ENCODE results near the gene ING5.

ING5 gene

DNA sequence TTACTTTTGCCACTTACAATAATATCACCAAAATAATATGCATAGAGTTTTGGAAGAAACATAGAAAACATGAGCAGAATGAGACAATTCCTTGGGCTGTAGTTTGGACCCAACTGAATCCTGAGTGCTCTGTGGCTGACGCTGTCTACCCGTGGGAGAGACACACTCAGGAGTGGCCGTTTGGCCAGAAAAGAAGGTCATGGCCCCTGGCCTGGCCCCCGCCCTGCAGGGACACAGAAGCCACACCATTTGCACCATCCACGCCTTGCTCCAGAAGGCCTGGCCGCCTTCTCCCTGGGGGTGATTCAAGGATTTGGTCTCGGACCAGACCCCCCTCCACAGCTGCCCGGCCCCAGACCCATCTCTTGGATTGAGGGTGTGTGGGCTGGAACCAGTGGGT is 26.2 kb downstream of the ING5 start:
- Histone ChIP-seq H3F3A (ENCODE audit: insufficient read depth) (no peaks in the 10 kb centered on the region), H3K4me3 (ENCODE audit: insufficient read depth, low read length, poor library complexity, severe bottlenecking) (no peak overlapping the region), H3K9ac (ENCODE audit: low read length) (no peak overlapping the region), H3K36me3 (ENCODE audit: low read length) (peaks cover 7% of the 10 kb centered on the region), H2AFZ (ENCODE audit: low read depth, low read length, severe bottlenecking) (no peak overlapping the region), H3K4me2 (ENCODE audit: low read depth, low read length, poor library complexity, severe bottlenecking) (no peak overlapping the region), H4K20me1 (ENCODE audit: low read depth, low read length) (no peaks in the 10 kb centered on the region), H3K27ac (ENCODE audit: low read depth, low read length) (no peak overlapping the region), H3K27me3 (ENCODE audit: low read length) (no peaks in the 10 kb centered on the region), H3K79me2 (ENCODE audit: insufficient read depth, low read length) (no peaks in the 10 kb centered on the region), H3K9me3 (ENCODE audit: insufficient read depth, low read length) (peaks cover 7% of the 10 kb centered on the region; the same call in 1 of the 2 replicates), H3K9me2 (replicated peaks; ENCODE audit: insufficient read depth, low read length) (no peaks in the 10 kb centered on the region)
- TF ChIP-seq, protein P1, sequence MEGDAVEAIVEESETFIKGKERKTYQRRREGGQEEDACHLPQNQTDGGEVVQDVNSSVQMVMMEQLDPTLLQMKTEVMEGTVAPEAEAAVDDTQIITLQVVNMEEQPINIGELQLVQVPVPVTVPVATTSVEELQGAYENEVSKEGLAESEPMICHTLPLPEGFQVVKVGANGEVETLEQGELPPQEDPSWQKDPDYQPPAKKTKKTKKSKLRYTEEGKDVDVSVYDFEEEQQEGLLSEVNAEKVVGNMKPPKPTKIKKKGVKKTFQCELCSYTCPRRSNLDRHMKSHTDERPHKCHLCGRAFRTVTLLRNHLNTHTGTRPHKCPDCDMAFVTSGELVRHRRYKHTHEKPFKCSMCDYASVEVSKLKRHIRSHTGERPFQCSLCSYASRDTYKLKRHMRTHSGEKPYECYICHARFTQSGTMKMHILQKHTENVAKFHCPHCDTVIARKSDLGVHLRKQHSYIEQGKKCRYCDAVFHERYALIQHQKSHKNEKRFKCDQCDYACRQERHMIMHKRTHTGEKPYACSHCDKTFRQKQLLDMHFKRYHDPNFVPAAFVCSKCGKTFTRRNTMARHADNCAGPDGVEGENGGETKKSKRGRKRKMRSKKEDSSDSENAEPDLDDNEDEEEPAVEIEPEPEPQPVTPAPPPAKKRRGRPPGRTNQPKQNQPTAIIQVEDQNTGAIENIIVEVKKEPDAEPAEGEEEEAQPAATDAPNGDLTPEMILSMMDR (IDR thresholded peaks at IDR 0.05; ENCODE audit: insufficient read depth, low read length, poor library complexity, severe bottlenecking): no peak
- no peak for TF ChIP-seq EZH2phosphoT487 (conservative IDR thresholded peaks at IDR 0.05; ENCODE audit: low read length)

DNA sequence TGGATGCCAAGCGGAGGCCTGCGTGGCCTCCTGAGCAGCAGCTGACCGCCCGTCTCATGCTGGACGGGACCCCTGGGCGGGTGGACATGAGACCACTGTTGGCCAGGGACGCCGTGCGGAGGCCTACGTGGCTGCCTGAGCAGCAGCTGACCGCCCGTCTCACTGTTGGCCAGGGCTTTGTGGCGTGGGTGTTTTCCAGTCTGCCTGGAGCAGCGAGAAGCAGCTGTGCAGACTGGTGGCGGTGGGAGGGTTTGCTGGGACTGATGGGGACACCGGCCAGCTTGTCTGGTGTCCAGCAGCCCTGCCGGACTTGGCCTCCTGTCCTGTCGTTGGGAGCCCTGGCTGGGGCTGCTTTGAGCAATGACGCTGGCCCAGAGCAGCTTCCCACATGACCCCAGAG is 26.8 kb downstream of the ING5 start:
- Histone ChIP-seq H3K36me3 (ENCODE audit: low read length) (peaks cover 1% of the 10 kb centered on the region; the same call in 1 of the 2 replicates), H3K9ac (ENCODE audit: low read length) (no peak overlapping the region), H3K27me3 (ENCODE audit: low read length) (no peaks in the 10 kb centered on the region), H3F3A (ENCODE audit: insufficient read depth) (no peaks in the 10 kb centered on the region), H4K20me1 (ENCODE audit: low read depth, low read length) (no peaks in the 10 kb centered on the region), H3K9me2 (replicated peaks; ENCODE audit: insufficient read depth, low read length) (no peaks in the 10 kb centered on the region), H3K27ac (ENCODE audit: low read depth, low read length) (no peak overlapping the region), H3K4me3 (ENCODE audit: insufficient read depth, low read length, poor library complexity, severe bottlenecking) (no peak overlapping the region), H3K4me2 (ENCODE audit: low read depth, low read length, poor library complexity, severe bottlenecking) (no peak overlapping the region), H3K9me3 (ENCODE audit: insufficient read depth, low read length) (peaks cover 1% of the 10 kb centered on the region; the same call in 1 of the 2 replicates), H2AFZ (ENCODE audit: low read depth, low read length, severe bottlenecking) (no peak overlapping the region), H3K79me2 (ENCODE audit: insufficient read depth, low read length) (no peaks in the 10 kb centered on the region)
- TF ChIP-seq EZH2phosphoT487 (conservative IDR thresholded peaks at IDR 0.05; ENCODE audit: low read length): no peak
- TF ChIP-seq, protein P1 (IDR thresholded peaks at IDR 0.05; ENCODE audit: insufficient read depth, low read length, poor library complexity, severe bottlenecking): no peak

DNA sequence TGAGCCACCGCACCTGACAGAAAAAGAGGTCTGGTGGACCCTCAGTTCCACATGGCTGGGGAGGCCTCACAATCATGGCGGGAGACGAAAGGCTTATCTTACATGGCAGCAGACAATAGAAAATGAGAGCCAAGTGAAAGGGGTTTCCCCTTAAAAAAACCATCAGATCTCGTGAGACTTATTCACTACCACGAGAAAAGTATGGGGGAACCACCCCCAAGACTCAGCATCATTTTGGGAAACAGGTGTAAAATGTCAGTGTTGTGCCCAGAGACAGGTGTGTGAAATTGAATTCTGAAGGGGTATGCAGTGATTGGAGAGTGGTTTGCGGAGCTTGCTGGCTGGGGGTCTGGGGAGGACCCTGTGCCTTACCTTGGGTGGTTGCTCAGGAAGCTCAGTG is 28.0 kb downstream of the ING5 start:
- Histone ChIP-seq H3F3A (ENCODE audit: insufficient read depth) (no peaks in the 10 kb centered on the region), H3K79me2 (ENCODE audit: insufficient read depth, low read length) (no peaks in the 10 kb centered on the region), H2AFZ (ENCODE audit: low read depth, low read length, severe bottlenecking) (no peak overlapping the region), H3K36me3 (ENCODE audit: low read length) (no peaks in the 10 kb centered on the region), H3K4me2 (ENCODE audit: low read depth, low read length, poor library complexity, severe bottlenecking) (no peak overlapping the region), H3K27ac (ENCODE audit: low read depth, low read length) (no peak overlapping the region), H3K9me3 (ENCODE audit: insufficient read depth, low read length) (no peaks in the 10 kb centered on the region), H3K27me3 (ENCODE audit: low read length) (no peaks in the 10 kb centered on the region), H3K4me3 (ENCODE audit: insufficient read depth, low read length, poor library complexity, severe bottlenecking) (no peak overlapping the region), H3K9me2 (replicated peaks; ENCODE audit: insufficient read depth, low read length) (no peaks in the 10 kb centered on the region), H4K20me1 (ENCODE audit: low read depth, low read length) (no peaks in the 10 kb centered on the region), H3K9ac (ENCODE audit: low read length) (no peak overlapping the region)
- no peak for TF ChIP-seq EZH2phosphoT487 (conservative IDR thresholded peaks at IDR 0.05; ENCODE audit: low read length)
- TF ChIP-seq, protein P1 (IDR thresholded peaks at IDR 0.05; ENCODE audit: insufficient read depth, low read length, poor library complexity, severe bottlenecking): no peak
